ENCODE results near the gene ANXA2R. TPM values are rescaled to one million over a fixed set of nuclear protein-coding genes. Genes with fewer than 3 reads are reported as not detected.

Gene ANXA2R
- total RNA-seq, 4 donors from 2014 or later: 0.57 to 2.5 (median 1.6) TPM

GRCh38 chr5:42992088-42992879 lies 47.8 kb downstream of the ANXA2R start:
- H3K27me3 ChIP-seq: peaks cover 0 to 94% (median 24%) of the 10 kb centered on the region in 4 donors
- peaks cover 0 to 8% (median 7%) of the 10 kb centered on the region in 3 donors for H3K9me3 ChIP-seq
- TF ChIP-seq CTCF (IDR thresholded peaks at IDR 0.05) (no peak), POLR2A (IDR thresholded peaks at IDR 0.05) (peak in 2 of 4 donors; percentile 78 to 80)
- intact Hi-C loops (cut with DNase I): loop anchor here (5.0 kb wide), 1 partner anchor 40 kb away; no protein-coding TSS in a partner anchor
- peak overlapping the region; percentile 85 to 97 (median 90) for H3K27ac ChIP-seq
- no peaks in the 10 kb centered on the region for H3K36me3 ChIP-seq
- peaks cover 0 to 53% (median 4%) of the 10 kb centered on the region in 3 donors for H3K4me1 ChIP-seq
- WGBS, 2 donors: 10 to 22% methylated on average over 59 to 60 of the region's 71 CpGs
- peak overlapping the region; percentile 43 to 73 (median 60) for H3K4me3 ChIP-seq
- peak; percentile 56 for DNase-seq

GRCh38 chr5:42991404-42992087 lies 48.6 kb downstream of the ANXA2R start:
- 47 to 48% methylated on average over 23 to 36 of the region's 36 CpGs for WGBS, 2 donors
- H3K4me1 ChIP-seq: peaks cover 0 to 53% (median 4%) of the 10 kb centered on the region in 3 donors
- intact Hi-C loops (cut with DNase I): loop anchor here (5.0 kb wide), 1 partner anchor 39 kb away; no protein-coding TSS in a partner anchor
- DNase-seq: no peak
- peak overlapping the region; percentile 43 to 73 (median 60) for H3K4me3 ChIP-seq
- peaks cover 0 to 94% (median 24%) of the 10 kb centered on the region in 4 donors for H3K27me3 ChIP-seq
- peak overlapping the region; percentile 85 to 97 (median 90) for H3K27ac ChIP-seq
- H3K36me3 ChIP-seq: no peaks in the 10 kb centered on the region
- H3K9me3 ChIP-seq: peaks cover 0 to 8% (median 7%) of the 10 kb centered on the region in 3 donors
- TF ChIP-seq CTCF (IDR thresholded peaks at IDR 0.05) (no peak), POLR2A (IDR thresholded peaks at IDR 0.05) (no peak)

GRCh38 chr5:42990892-42991291 lies 49.2 kb downstream of the ANXA2R start:
- peaks cover 0 to 89% (median 24%) of the 10 kb centered on the region in 4 donors for H3K27me3 ChIP-seq
- peak overlapping the region; percentile 43 to 73 (median 60) for H3K4me3 ChIP-seq

More at GRCh38 chr5:42990892-42991291, 49.2 kb downstream of the ANXA2R start:
- no peaks in the 10 kb centered on the region for H3K36me3 ChIP-seq
- TF ChIP-seq CTCF (IDR thresholded peaks at IDR 0.05) (no peak), POLR2A (IDR thresholded peaks at IDR 0.05) (no peak)
- DNase-seq: no peak
- 86 to 88% methylated on average over 4 of the region's 4 CpGs for WGBS, 2 donors
- peaks cover 0 to 8% (median 7%) of the 10 kb centered on the region in 3 donors for H3K9me3 ChIP-seq
- peaks cover 0 to 53% (median 5%) of the 10 kb centered on the region in 3 donors for H3K4me1 ChIP-seq
- H3K27ac ChIP-seq: peak overlapping the region; percentile 85 to 97 (median 90)
- intact Hi-C loops (cut with DNase I): loop anchor here (5.0 kb wide), 1 partner anchor 39 kb away; no protein-coding TSS in a partner anchor

Other genes starting within 250 kb of the ANXA2R start
- 100 to 1,000 TPM in 2 of 4 donors, 10 to 100 TPM in 2; 74.7 to 381 (median 211) TPM for gene SELENOP, start 228.4 kb downstream of the ANXA2R start, total RNA-seq
- gene ZNF131, start 80.6 kb upstream of the ANXA2R start, total RNA-seq: 10 to 100 TPM; 20.7 to 48.1 (median 35.6) TPM
- gene NIM1K, start 151.9 kb upstream of the ANXA2R start, total RNA-seq: under 1 TPM in 2 of 4 donors, not detected in 2; 0.38 TPM